ENCODE results near the gene ZBTB1. TPM values are rescaled to one million over a fixed set of nuclear protein-coding genes. Genes with fewer than 3 reads are reported as not detected.

ZBTB1 gene
- total and polyA plus RNA-seq, 7 experiments from 2014 or later, result 42.4 to 119 (median 97.7) TPM

- H3K36me3 Mint-ChIP-seq, result peaks cover 0 to 8% (median under 1%) of the 10 kb centered on the region in 5 donors
- H3K4me3 Mint-ChIP-seq, result peak overlapping the region; percentile 80 to 94 (median 89)
- peak in 1 of 9 donors; percentile 2 for DNase-seq
- Histone ChIP-seq H3K4me3 (ENCODE audit: low read length) (peak overlapping the region; percentile 66), H3K27me3 (ENCODE audit: control insufficient read depth in 2 of 2, insufficient read depth in 2 of 2, low read length in 2 of 2) (no peaks in the 10 kb centered on the region), H3K36me3 (ENCODE audit: control insufficient read depth in 2 of 3, insufficient read depth in 3 of 3, low read length in 3 of 3) (no peaks in the 10 kb centered on the region), H3K9me3 (ENCODE audit: control insufficient read depth in 2 of 3, low read length in 3 of 3) (no peaks in the 10 kb centered on the region), H3K27ac (ENCODE audit: low read depth, low read length) (peak overlapping the region; percentile 55), H3K4me1 (ENCODE audit: control insufficient read depth in 2 of 2, insufficient read depth in 2 of 2, low read length in 2 of 2) (peaks cover 12 to 16% of the 10 kb centered on the region in 2 donors)
- peak overlapping the region; percentile 25 to 88 (median 63) for H3K27ac Mint-ChIP-seq
- CTCF ChIA-PET, result interaction anchor here (0.6 to 2.5 kb wide), 3 partner anchors 29 to 158 kb away, joined by 3 to 5 read pairs (median 3); no protein-coding TSS in a partner anchor
- ATAC-seq, result no peak
- H3K27me3 Mint-ChIP-seq, result peaks cover 0 to 3% (median 0%) of the 10 kb centered on the region in 5 donors
- H3K9me3 Mint-ChIP-seq, result peaks cover 0 to 1% (median 0%) of the 10 kb centered on the region in 11 donors
- intact Hi-C loops (cut with micrococcal nuclease), result loop anchor here (1.0 to 5.0 kb wide), 8 partner anchors 22 to 127 kb away; partner anchors contain the start of genes MTHFD1 (in 1 of the 2), ZBTB1 (in 1 of the 2) and ZBTB25 (in 1 of the 2)
- peaks cover 23 to 55% (median 44%) of the 10 kb centered on the region in 7 donors for H3K4me1 Mint-ChIP-seq
- POLR2A ChIA-PET, result interaction anchor here (1.0 to 2.6 kb wide), 4 partner anchors 10 to 71 kb away, joined by 3 to 17 read pairs (median 6); partner anchors contain the start of gene ZBTB1
Measured at GRCh38 chr14:64464651-64465050, 39.9 kb upstream of the ZBTB1 start.

GRCh38 chr14:64465191-64465822 is 39.3 kb upstream of the ZBTB1 start, which contains the start of gene AKAP5:
Gene AKAP5, plus strand, starts transcription at chr14:64465499. Its CDS starts 2,896 bp downstream, at chr14:64468395.
- Mint-ChIP-seq H3K4me3 (peak within 1 kb of the TSS; percentile 83 to 94 (median 90)), H3K36me3 (peaks cover 0 to 3% (median 0%) of the 10 kb centered on the region in 5 donors), H3K27ac (peak within 1 kb of the TSS; percentile 25 to 92 (median 70)), H3K27me3 (peaks cover 0 to 3% (median 0%) of the 10 kb centered on the region in 5 donors), H3K4me1 (peaks cover 23 to 50% (median 41%) of the 10 kb centered on the region in 7 donors), H3K9me3 (peaks cover 0 to 1% (median 0%) of the 10 kb centered on the region in 11 donors)
- ChIA-PET CTCF (interaction anchor here (0.6 to 2.5 kb wide), 4 partner anchors 29 to 159 kb away, joined by 3 to 10 read pairs (median 4); no protein-coding TSS in a partner anchor), POLR2A (interaction anchor here (0.7 to 2.6 kb wide), 8 partner anchors 11 to 141 kb away, joined by 3 to 17 read pairs (median 4); partner anchors contain the start of gene ZBTB1)
- Histone ChIP-seq H3K27ac (ENCODE audit: low read depth, low read length) (peak within 1 kb of the TSS; percentile 55), H3K27me3 (ENCODE audit: control insufficient read depth in 2 of 2, insufficient read depth in 2 of 2, low read length in 2 of 2) (no peaks in the 10 kb centered on the region), H3K9me3 (ENCODE audit: control insufficient read depth in 2 of 3, low read length in 3 of 3) (no peaks in the 10 kb centered on the region), H3K4me3 (ENCODE audit: low read length) (peak within 1 kb of the TSS; percentile 66), H3K36me3 (ENCODE audit: control insufficient read depth in 2 of 3, insufficient read depth in 3 of 3, low read length in 3 of 3) (no peaks in the 10 kb centered on the region), H3K4me1 (ENCODE audit: control insufficient read depth in 2 of 2, insufficient read depth in 2 of 2, low read length in 2 of 2) (peaks cover 12 to 16% of the 10 kb centered on the region in 2 donors)
- intact Hi-C loops (cut with micrococcal nuclease), result loop anchor here (1.0 to 5.0 kb wide), 7 partner anchors 23 to 128 kb away; partner anchors contain the start of genes ZBTB1 (in 1 of the 2) and ZBTB25 (in 1 of the 2)
- peak; percentile 49 to 71 (median 60) for DNase-seq
- peak; percentile 92 for ATAC-seq

GRCh38 chr14:64465831-64466554 is 38.6 kb upstream of the ZBTB1 start:
- peaks cover 12 to 16% of the 10 kb centered on the region in 2 donors for H3K4me1 ChIP-seq (ENCODE audit: control insufficient read depth in 2 of 2, insufficient read depth in 2 of 2, low read length in 2 of 2)
- peaks cover 0 to 1% (median 0%) of the 10 kb centered on the region in 11 donors for H3K9me3 Mint-ChIP-seq
- ChIA-PET CTCF (interaction anchor here (1.1 to 2.4 kb wide), 2 partner anchors 36 to 45 kb away, joined by 4 to 10 read pairs; no protein-coding TSS in a partner anchor), POLR2A (interaction anchor here (0.6 to 2.1 kb wide), 7 partner anchors 10 to 404 kb away, joined by 3 to 9 read pairs (median 4); partner anchors contain the start of gene ZBTB1)
- ATAC-seq (no peak), DNase-seq (peak in 3 of 9 donors; percentile 4 to 12 (median 6))
- intact Hi-C loops (cut with micrococcal nuclease), result loop anchor here (1.0 to 5.0 kb wide), 8 partner anchors 23 to 129 kb away; partner anchors contain the start of genes ZBTB1 (in 1 of the 2) and ZBTB25 (in 1 of the 2)
- peak overlapping the region; percentile 11 to 92 (median 52) for H3K27ac Mint-ChIP-seq
- peak overlapping the region; percentile 66 for H3K4me3 ChIP-seq (ENCODE audit: low read length)
- peaks cover 23 to 49% (median 41%) of the 10 kb centered on the region in 7 donors for H3K4me1 Mint-ChIP-seq
- H3K27me3 Mint-ChIP-seq, result peaks cover 0 to 3% (median 0%) of the 10 kb centered on the region in 5 donors
- no peaks in the 10 kb centered on the region for H3K36me3 ChIP-seq (ENCODE audit: control insufficient read depth in 2 of 3, insufficient read depth in 3 of 3, low read length in 3 of 3)
- peak overlapping the region; percentile 46 for H3K27ac ChIP-seq (ENCODE audit: low read depth, low read length)
- H3K4me3 Mint-ChIP-seq, result peak overlapping the region; percentile 82 to 94 (median 86)
- H3K36me3 Mint-ChIP-seq, result peaks cover 0 to 3% (median 0%) of the 10 kb centered on the region in 5 donors
- H3K9me3 ChIP-seq (ENCODE audit: control insufficient read depth in 2 of 3, low read length in 3 of 3), result no peaks in the 10 kb centered on the region
- H3K27me3 ChIP-seq (ENCODE audit: control insufficient read depth in 2 of 2, insufficient read depth in 2 of 2, low read length in 2 of 2), result no peaks in the 10 kb centered on the region

- peaks cover 12 to 16% of the 10 kb centered on the region in 2 donors for H3K4me1 ChIP-seq (ENCODE audit: control insufficient read depth in 2 of 2, insufficient read depth in 2 of 2, low read length in 2 of 2)
- peaks cover 0 to 1% (median 0%) of the 10 kb centered on the region in 11 donors for H3K9me3 Mint-ChIP-seq
- H3K4me3 Mint-ChIP-seq, result peak overlapping the region in 1 of 10 donors; percentile 91
- H3K4me1 Mint-ChIP-seq, result peaks cover 23 to 53% (median 43%) of the 10 kb centered on the region in 7 donors
- H3K4me3 ChIP-seq (ENCODE audit: low read length), result no peak overlapping the region
- H3K27me3 ChIP-seq (ENCODE audit: control insufficient read depth in 2 of 2, insufficient read depth in 2 of 2, low read length in 2 of 2), result no peaks in the 10 kb centered on the region
- no peak overlapping the region for H3K27ac ChIP-seq (ENCODE audit: low read depth, low read length)
- H3K27me3 Mint-ChIP-seq, result peaks cover 0 to 3% (median 0%) of the 10 kb centered on the region in 5 donors
- CTCF ChIA-PET, result interaction anchor here (2.4 kb wide), 1 partner anchor 44 kb away, joined by 10 read pairs; no protein-coding TSS in a partner anchor
- H3K9me3 ChIP-seq (ENCODE audit: control insufficient read depth in 2 of 3, low read length in 3 of 3), result no peaks in the 10 kb centered on the region
- peak; percentile 28 for ATAC-seq
- peaks cover 0 to 6% (median 0%) of the 10 kb centered on the region in 5 donors for H3K36me3 Mint-ChIP-seq
- H3K36me3 ChIP-seq (ENCODE audit: control insufficient read depth in 2 of 3, insufficient read depth in 3 of 3, low read length in 3 of 3), result no peaks in the 10 kb centered on the region
- intact Hi-C loops (cut with micrococcal nuclease), result loop anchor here in 1 of 2 donors (5.0 kb wide), 3 partner anchors 35 to 130 kb away; partner anchors contain the start of genes ZBTB1 and ZBTB25
- no peak overlapping the region for H3K27ac Mint-ChIP-seq
- DNase-seq, result no peak
- POLR2A ChIA-PET, result interaction anchor here (1.0 to 2.1 kb wide), 4 partner anchors 9 to 38 kb away, joined by 3 to 9 read pairs (median 6); partner anchors contain the start of gene ZBTB1
Measured at GRCh38 chr14:64467101-64467500, 37.5 kb upstream of the ZBTB1 start.

- Histone ChIP-seq H3K4me1 (ENCODE audit: control insufficient read depth in 2 of 2, insufficient read depth in 2 of 2, low read length in 2 of 2) (peaks cover 12 to 16% of the 10 kb centered on the region in 2 donors), H3K36me3 (ENCODE audit: control insufficient read depth in 2 of 3, insufficient read depth in 3 of 3, low read length in 3 of 3) (no peaks in the 10 kb centered on the region), H3K27me3 (ENCODE audit: control insufficient read depth in 2 of 2, insufficient read depth in 2 of 2, low read length in 2 of 2) (no peaks in the 10 kb centered on the region), H3K9me3 (ENCODE audit: control insufficient read depth in 2 of 3, low read length in 3 of 3) (no peaks in the 10 kb centered on the region), H3K27ac (ENCODE audit: low read depth, low read length) (no peak overlapping the region), H3K4me3 (ENCODE audit: low read length) (no peak overlapping the region)
- DNase-seq, result no peak
- ATAC-seq, result no peak
- intact Hi-C loops (cut with micrococcal nuclease), result loop anchor here in 1 of 2 donors (5.0 kb wide), 3 partner anchors 35 to 130 kb away; partner anchors contain the start of genes ZBTB1 and ZBTB25
- ChIA-PET CTCF (interaction anchor here (2.4 kb wide), 1 partner anchor 43 kb away, joined by 10 read pairs; no protein-coding TSS in a partner anchor), POLR2A (interaction anchor here (1.0 to 2.1 kb wide), 3 partner anchors 11 to 37 kb away, joined by 3 to 9 read pairs (median 5); partner anchors contain the start of gene ZBTB1)
- Mint-ChIP-seq H3K9me3 (peaks cover 0 to 1% (median 0%) of the 10 kb centered on the region in 11 donors), H3K36me3 (peaks cover 0 to 6% (median 0%) of the 10 kb centered on the region in 5 donors), H3K4me1 (peaks cover 23 to 53% (median 43%) of the 10 kb centered on the region in 7 donors), H3K27ac (peak overlapping the region in 2 of 9 donors; percentile 12 to 63), H3K27me3 (peaks cover 0 to 3% (median 0%) of the 10 kb centered on the region in 5 donors), H3K4me3 (peak overlapping the region in 1 of 10 donors; percentile 13)
Measured at GRCh38 chr14:64467566-64467965, 37.0 kb upstream of the ZBTB1 start.

Data from naive thymus-derived CD4-positive, alpha-beta T cell (primary cell).